NCI-H1105 treated with DMSO at 0.1 percent for 48 hours (cell line): ENCODE results near the gene SKIL.
"Not testable (repeated sequence)": the region's sequence is repeated elsewhere in the genome, so short reads cannot be mapped to it uniquely, and the experiment has no call there.

Experiments
- DNase-seq: peaks from one replicate; lab custom pipeline; 2025; lab: John Stamatoyannopoulos, UW

The SKIL gene, protein sequence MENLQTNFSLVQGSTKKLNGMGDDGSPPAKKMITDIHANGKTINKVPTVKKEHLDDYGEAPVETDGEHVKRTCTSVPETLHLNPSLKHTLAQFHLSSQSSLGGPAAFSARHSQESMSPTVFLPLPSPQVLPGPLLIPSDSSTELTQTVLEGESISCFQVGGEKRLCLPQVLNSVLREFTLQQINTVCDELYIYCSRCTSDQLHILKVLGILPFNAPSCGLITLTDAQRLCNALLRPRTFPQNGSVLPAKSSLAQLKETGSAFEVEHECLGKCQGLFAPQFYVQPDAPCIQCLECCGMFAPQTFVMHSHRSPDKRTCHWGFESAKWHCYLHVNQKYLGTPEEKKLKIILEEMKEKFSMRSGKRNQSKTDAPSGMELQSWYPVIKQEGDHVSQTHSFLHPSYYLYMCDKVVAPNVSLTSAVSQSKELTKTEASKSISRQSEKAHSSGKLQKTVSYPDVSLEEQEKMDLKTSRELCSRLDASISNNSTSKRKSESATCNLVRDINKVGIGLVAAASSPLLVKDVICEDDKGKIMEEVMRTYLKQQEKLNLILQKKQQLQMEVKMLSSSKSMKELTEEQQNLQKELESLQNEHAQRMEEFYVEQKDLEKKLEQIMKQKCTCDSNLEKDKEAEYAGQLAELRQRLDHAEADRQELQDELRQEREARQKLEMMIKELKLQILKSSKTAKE

DNA sequence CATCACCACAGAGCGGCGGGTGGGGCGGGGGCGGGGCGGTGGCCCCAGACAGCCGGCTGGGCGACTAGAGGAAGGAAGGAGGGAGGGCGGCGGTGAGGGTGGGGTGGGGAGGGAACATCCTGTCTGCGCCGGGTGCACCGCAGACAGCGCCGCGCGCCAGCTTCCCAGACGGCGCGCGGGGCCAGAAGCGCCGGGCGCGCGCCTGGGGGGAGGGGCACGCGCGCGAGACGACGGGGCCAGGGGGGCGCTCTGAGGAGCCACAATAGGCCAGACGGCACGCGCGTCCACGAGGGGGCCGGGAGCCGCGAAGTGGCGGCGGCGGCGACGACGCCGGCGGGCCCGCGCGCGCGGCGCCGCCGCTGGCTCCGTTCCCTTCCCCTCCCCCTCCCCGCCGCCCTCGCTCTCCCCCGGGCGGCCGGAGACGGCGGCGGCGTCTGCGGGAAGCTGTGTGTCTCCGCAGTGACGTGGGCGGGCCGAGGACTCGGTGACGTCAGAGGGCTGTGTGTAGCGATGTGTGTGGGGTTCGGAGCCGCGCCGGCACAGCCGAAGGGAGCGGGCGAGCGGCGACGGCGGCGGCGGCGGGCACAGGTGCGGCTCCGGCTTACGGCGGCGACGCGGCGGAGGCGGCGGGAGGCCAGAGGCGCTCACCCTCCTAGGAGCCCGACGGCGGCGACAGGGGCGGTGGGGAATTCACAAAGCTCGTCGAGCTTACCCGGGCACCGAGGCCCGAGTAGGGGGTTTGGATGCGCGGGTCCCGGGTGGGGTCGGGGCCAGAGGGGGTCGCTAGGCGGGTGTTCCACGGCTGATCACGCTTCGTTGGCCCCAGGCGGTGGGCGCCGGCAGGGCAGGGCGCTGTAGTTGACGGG, at the start of gene SKIL:
TSS of gene SKIL (plus strand) at position 540 of the 866 bp plus-strand sequence. CDS start 2,617 bp downstream, outside the sequence.
- DNase-seq: peak; percentile 98

DNA sequence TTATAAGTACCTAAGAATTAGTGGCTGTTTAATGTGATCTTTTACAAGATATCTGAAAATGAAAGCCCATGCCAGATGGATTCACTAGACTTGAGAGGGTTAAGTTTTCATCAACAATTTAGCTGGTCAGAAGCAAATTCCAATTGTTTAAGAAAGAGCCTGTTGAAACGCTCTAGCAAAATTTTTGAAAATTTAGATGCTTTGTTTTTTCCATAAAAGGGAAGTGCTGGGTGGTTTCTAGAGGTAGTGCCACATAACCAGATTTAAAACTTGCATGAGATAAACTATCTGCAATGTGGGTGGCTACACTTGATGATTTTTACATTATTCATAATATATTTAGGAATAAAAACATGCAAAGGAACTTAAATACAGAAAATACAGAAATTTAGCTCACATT, 48.5 kb upstream of the SKIL start:
- DNase-seq: no peak

DNA sequence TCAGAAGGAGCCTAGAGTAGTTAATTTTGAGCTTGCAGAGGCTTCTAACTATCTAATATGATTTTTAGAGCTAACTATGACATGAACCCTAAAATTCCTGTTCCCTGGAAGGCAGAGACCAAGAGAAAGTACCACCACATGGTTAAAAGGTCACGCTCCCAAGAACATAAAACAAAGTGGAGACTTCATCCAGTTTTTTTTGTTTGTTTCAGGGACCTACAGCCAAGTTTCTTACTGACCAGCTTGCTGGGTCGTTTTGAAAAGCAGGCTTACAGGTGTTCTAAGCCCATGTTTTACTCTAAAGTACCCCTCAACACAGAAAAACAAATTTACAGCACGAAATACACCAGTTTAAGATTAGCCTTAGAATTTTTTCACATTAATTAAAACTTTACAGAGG, 39.6 kb upstream of the SKIL start:
- no peak for DNase-seq

DNA sequence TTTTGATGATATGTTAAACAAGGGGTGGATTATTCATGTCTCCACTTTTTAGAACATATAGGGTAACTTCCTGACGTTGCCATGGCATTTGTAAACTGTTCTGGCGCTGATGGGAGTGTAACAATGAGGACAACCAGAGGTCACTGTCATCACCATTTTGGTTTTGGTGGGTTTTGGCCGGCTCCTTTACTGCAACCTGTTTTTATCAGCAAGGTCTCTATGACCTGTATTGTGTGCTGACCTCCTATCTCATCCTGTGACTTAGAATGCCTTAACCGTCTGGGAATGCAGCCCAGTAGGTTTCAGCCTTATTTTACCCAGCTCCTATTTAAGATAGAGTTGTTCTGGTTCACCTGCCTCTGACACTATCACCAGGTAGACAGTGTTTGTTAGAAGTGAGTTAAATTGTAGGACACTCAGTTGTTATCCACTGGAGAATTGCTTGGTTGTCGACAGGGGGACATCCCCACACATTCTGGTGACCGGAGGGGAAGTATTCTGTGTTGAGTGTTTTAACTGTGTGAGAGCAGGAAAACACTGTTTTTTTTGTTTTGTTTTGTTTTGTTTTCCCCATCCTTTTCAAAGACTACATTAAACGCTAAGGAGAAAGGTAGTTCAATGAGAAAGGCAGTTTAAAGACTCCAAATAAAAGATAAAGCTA, 36.9 kb upstream of the SKIL start:
- DNase-seq: no peak

DNA sequence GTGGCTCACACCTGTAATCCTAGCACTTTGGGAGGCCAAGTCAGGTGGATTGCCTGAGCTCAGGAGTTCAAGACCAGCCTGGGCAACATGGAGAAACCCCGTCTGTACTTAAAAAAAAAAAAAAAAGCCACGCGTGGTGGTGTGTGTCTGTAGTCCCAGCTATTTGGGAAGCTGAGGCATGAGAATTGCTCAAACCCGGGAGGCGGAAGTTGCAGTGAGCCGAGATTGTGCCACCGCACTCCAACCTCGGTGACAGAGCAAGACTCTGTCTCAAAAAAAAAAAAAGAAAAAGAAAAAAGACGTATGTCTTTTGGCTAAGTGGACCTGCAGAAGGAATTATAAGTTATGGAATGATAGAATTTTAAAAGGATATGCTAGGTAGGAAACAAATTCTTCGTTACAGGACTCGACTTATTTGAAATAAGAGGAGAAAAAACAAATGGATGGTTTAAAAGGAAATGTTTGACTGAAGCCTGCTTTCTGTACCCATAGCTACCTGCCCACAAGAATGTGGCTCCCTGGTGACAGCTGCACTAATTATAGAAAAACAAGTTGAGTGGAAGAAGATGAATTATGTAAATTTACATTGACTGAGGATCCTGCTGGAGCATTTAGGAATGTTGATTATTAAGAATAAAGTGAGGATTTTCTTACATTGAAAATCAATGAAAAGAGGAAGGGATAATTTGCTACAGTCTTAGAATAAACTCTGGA, 36.0 kb upstream of the SKIL start:
- peak; percentile 42 for DNase-seq

DNA sequence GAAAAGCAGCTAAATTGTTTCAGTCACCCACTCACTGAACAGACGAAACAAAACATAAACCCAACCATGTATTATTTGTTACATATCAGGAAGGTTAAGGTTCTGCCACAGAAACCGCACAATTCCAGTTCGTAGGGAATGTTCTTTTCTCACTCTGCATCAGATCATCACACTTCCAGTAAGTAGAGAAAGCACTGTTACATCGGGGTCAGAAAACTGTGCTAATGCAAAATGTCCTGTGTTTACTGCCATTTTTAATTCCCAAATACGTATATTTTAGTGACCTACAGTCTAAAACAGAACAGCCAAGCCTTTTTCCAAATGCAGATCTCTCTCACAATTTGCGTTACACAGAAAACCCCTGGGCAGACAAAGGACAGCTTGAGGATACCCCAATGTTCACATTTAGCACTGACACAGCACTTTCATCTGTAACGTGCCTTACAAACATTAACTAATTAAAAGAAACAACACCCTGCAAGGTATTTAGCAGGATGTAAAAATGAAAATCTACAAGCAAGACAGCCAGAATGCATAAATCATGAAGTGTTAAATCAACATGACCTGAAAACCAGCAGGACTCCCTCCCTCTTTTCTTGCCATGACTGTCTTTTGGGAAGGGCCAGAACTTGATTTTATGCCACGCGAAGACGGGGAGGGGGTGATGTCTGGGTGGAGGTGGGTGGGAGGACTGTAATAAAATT, 34.8 kb upstream of the SKIL start:
- DNase-seq: no peak

DNA sequence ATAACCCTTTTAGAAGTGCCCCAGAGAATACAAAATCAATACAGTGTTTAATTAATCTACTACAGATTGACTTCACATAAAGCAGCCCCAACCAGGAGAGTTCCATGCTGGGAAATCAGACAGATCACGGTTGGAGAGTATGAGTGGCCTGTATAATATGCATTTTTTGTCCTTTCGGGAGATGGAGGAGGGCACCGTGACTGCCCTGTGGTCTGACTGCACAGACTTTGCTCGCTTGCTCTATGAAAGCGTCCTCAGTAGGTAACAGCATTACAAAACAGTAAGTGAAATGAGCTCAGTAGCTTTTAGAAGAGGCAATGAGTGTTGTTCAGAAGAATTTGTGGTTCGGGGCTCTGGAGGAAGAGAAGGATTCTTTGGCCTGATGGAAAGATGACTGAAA, 34.2 kb upstream of the SKIL start:
- no peak for DNase-seq

DNA sequence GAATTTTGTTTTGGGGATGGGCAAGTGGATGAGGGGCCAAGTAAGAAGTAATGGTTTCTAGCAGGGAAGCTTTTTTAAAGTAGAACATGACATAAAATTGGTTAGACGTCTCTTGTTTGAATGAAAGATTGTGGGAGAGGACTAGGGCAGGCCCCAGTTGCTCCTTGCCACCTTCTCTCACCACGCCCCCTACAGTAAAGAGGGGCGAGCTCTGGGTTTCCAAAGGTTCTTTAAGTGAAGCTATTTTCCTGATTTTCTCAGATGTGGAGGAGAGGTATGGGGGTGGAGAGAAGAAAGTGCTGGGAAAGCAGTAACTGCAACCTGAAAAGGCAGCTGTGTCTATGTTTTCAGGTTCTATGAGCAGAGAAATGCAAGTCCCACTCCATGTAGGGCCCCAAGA, 32.6 kb upstream of the SKIL start:
- DNase-seq: no peak

DNA sequence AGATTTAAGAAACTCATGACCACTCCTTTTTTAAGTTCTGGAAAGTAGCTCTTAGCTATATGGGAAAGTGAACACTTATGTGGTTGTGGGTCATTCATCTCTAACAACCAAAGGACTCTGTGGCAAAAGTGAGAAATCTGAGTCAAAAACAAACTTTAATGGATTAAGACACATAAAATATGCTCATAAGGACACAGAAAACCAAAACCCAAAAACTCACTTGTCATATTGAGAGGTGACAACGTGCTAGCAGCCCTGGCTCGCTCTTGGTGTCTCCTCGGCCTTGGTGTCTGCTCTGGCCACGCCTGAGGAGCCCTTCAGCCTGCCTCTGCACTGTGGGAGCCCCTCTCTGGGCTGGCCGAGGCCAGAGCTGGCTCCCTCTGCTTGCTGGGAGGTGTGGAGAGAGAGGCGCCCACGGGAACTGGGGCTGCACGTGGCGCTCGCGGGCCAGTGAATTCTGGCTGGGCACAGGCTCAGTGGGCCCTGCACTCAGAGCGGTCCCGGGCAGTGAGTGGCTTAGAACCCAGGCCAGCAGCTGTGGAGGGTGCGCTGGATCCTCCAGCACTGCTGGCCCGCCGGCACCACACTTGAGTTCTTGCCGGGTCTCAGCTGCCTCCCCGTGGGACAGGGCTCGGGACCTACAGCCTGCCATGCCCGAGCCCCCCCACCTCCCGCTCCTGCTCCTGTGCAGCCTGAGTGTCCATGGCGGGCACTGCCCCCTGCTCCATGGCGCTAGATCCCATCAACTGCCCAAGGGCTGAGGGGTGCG, 30.3 kb upstream of the SKIL start:
- no peak for DNase-seq

DNA sequence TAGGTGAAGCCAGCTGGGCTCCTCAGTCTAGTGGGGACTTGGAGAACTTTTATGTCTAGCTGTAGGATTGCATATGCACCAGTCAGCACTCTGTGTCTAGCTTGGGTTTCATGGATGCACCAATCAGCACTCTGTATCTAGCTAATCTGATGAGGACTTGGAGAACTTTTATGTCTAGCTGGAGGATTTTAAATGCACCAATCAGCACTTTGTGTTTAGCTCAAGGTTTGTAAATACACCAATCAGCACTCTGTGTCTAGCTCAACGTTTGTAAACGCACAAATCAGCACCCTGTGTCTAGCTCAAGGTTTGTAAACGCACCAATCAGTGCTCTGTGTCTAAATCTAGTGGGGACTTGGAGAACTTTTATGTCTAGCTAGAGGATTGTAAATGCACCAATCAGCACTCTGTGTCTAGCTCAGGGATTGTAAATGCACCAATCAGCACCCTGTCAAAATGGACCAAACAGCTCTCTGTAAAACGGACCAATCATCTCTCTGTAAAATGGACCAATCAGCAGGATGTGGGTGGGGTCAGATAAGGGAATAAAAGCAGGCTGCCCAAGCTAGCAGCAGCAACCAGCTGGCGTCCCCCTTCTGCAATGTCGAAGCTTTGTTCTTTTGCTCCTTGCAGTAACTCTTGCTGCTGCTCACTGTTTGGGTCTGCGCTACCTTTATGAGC, 29.5 kb upstream of the SKIL start:
- not testable (repeated sequence) for DNase-seq

DNA sequence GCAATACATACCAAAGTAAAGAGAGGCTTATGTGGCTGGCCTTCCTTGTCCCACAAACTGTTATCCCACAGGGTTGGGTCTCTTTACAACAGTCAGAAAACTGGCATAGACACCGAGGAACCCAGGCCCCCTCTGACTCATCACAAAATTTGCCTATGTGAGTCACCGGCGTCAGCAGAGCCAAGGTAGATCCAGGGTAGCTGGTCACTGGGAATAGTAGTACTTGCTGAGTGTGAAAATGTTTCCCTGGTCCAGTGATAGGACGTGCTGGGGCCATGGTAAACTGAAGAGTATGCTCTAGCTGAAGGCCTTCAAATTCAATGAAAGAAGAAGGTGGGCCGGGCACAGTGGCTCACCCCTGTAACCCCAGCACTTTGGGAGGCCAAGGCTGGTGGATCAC, 27.1 kb upstream of the SKIL start:
- DNase-seq: no peak

DNA sequence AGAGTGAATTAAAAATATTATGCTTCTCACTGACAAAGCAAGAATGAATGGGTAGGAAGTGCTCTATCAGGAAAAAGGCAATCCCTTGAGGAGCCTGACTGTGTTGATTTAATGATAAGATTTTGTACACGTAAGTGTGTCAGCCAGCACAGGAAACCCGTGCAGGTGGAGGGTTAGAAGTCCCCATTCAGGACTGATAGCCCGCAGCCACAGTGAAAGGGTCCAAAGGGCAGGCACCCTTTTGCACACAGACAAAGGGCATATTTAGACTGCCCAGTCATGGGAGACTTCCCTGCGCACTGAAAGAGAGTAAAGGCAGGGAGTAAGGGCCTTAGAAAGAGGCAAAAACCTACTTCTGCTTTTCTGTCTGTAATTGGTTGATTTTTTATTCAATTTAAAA, 26.4 kb upstream of the SKIL start:
- DNase-seq: no peak

DNA sequence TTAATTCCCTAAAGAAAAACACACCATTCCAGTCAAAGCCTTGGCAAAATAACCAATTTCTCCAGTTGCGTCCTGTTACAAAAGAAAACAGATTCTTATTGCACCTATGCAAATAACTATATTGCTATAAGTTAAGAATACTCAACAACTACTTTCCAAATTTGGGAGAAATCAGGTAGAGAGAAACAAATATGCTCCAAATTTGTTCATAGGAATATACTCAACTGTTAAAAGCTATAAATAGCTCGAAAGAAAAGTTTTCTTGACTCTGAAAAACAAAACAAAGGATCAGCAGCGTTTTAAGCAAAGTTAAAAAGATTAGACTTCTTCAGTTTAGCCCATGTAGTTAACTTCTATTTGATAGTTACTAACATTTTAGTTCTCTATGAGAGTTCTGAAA, 20.1 kb upstream of the SKIL start:
- no peak for DNase-seq

DNA sequence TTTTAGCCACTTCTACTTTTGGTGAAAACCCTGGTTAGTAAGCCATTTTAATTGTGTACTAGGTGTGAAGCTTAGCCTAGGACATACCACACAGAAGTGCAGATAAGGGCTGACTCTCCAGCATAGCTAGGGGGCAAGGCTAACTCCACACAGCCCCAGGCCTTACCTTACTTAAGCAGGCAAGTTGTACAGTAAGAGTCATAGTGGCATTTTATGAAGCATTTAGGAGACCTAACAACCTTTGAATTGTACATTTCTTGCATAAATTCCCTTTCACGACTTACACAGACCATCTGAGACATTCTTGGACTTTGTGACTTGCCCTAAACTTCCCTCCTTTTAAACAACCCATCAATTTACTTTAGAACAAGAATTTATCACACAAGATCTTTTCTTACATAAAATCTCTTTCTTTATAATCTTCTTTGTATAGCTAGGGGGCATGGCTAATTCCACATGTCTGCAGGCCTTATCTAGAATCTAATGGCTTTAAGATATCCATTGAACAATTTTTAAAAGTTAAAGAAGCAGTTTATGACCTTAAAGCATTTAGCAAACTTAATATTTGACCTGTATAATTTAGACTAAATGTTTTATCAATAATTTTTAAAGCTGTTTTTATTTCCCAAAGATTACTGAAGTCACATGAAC, 18.7 kb upstream of the SKIL start:
- DNase-seq: no peak

DNA sequence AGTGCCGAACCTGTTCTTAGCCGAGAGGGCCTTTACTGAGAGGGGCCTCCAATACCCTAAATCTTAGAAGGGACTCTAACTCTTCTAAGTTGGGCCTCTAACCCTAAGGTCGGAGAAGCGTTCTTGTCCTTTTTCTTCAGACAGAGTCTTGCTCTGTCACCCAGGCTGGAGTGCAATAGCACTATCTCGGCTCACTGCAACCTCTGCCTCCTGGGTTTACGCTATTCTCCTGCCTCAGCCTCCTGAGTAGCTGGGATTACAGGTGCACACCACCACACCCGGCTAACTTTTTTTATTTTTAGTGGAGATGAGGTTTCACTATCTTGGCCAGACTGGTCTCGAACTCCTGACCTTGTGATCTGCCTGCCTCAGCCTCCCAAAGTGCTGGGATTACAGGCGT, 15.2 kb upstream of the SKIL start:
- not testable (repeated sequence) for DNase-seq

DNA sequence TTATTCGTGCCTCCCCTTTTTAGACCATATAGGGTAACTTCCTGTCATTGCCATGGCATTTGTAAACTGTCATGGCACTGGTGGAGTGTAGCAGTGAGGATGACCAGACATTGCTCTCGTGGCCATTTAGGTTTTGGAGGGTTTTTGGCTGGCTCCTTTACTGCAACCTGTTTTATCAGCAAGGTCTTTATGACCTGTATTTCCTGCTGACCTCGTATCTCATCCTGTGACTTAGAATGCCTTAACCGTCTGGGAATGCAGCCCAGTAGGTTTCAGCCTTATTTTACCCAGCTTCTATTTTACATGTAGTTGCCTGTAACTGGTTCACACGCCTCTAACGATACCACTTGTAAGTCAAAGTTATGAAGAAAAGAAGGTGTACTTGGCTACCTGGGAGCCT, 13.7 kb upstream of the SKIL start:
- DNase-seq: not testable (repeated sequence)

DNA sequence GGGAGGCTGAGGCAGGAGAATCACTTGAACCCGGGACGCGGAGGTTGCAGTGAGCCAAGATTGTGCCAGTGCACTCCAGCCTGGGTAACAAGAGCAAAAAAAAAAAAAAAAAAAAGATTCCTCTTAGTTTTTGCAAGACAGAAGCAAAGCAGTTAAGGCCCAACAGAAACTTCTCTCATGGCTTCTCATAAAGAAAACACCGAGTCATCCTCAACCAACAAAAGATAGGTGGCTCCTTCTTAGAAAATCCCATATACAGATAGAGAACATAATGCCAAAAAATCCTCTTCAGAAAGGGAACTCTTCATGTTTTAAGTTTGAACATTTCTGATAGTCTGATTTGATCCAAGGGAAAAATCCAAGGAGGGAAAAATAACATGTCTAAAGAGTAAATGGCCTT, 12.5 kb upstream of the SKIL start:
- no peak for DNase-seq

DNA sequence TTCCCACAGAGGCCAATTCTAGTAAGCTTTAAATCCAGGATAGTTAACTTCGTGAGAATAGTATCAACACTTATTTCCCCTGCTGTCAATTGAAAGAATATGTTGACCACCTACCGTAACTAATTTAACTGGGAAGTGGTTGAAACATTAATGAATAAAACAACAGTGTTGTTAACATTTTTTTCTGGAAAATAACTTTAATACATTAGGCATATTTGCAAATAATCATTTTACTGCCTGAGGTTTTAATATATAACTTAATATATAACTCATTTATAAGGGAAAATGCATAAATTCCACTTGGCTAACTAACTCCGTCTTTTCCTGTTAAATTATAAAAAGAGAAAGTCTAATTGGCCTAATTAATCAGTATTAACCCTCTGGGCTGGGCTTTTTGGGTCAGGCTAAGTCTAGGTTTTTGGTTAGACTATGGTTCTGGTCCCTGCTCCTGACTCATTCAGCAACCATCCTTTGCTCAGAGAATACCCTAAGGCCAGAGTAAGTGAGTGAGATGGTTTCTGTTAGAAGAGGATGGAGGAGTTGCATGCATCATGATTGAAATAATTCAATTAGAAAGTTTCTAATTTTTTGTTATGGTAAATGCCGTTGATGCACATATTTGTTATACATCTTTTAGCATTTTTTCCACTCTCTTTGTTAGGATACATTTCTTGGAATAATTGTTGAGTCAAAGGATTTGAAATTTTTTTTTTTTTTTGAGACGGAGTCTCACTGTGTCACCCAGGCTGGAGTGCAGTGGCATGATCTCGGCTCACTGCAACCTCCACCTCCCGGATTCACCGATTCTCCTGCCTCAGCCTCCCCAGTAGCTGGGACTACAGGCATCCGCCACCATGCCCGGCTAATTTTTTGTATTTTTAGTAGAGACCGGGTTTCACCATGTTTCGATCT, 10.8 kb upstream of the SKIL start:
- DNase-seq: no peak
